Measurements from ENCODE around the gene ULK4.
A peak's percentile ranks its signal among the peaks of the same experiment; 100 is the strongest.

Gene ULK4

DNA sequence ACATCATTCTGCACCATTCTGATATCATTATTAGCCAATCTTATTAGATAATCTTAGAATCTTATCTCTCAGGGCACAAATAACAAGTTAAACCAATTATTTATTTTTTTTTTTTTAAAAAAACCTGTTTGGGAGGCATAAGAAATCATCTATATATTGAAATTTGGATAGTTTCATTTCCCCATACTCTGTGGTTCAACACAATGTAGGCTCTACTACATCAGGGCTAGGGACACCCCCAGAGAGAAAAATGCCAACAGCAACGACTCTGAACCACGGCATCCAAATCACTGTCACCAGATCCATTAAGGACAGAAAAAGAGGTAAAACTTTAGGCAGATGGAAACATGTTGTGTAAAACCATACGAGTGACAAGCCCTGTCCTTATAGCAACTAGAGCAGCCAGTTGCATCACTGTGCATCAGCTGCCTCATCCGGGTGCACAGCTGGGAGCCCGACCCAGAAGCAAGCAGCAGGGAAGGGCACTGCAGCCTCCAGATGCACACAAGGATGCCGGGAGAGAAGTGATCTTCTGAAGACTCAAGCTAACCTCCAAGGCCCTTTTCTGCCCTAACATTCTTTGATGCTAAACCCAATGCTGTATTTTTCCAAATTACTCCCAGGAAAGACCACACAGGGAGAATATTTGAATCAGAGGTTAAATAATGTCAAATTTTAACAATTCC lies 381.5 kb downstream of the ULK4 start:
- TF ChIP-seq, protein P1, sequence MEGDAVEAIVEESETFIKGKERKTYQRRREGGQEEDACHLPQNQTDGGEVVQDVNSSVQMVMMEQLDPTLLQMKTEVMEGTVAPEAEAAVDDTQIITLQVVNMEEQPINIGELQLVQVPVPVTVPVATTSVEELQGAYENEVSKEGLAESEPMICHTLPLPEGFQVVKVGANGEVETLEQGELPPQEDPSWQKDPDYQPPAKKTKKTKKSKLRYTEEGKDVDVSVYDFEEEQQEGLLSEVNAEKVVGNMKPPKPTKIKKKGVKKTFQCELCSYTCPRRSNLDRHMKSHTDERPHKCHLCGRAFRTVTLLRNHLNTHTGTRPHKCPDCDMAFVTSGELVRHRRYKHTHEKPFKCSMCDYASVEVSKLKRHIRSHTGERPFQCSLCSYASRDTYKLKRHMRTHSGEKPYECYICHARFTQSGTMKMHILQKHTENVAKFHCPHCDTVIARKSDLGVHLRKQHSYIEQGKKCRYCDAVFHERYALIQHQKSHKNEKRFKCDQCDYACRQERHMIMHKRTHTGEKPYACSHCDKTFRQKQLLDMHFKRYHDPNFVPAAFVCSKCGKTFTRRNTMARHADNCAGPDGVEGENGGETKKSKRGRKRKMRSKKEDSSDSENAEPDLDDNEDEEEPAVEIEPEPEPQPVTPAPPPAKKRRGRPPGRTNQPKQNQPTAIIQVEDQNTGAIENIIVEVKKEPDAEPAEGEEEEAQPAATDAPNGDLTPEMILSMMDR (conservative IDR thresholded peaks at IDR 0.05; ENCODE audit: low read depth, low read length), result no peak

DNA sequence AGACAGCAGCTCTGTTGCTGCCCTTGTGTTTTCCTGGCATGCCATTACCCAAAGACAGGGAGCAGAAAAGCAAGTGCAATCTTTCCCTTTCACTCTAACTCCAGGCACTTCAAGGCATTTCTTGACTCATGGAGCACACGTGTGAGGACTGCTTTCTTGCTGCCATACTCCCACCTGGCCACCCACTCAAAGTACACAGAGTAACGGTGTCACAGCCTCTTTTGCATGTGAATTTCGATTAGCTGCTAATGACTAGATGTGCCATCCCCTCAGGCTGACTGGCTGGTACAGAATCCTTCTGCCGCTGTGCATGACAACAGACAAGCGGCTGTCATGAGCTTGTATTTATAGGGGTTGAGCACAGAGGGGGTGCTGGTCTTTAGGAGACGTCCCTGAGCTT lies 382.0 kb downstream of the ULK4 start:
- DNase-seq (ENCODE audit: low read depth), result no peak
- no peak overlapping the region for H3K4me3 ChIP-seq (ENCODE audit: low read length)
- TF ChIP-seq, protein P1 (conservative IDR thresholded peaks at IDR 0.05; ENCODE audit: low read depth, low read length), result no peak

More for the DNA sequence above, 381.5 kb downstream of the ULK4 start:
- H3K4me3 ChIP-seq (ENCODE audit: low read length), result no peak overlapping the region
- no peak for DNase-seq (ENCODE audit: low read depth)

DNA sequence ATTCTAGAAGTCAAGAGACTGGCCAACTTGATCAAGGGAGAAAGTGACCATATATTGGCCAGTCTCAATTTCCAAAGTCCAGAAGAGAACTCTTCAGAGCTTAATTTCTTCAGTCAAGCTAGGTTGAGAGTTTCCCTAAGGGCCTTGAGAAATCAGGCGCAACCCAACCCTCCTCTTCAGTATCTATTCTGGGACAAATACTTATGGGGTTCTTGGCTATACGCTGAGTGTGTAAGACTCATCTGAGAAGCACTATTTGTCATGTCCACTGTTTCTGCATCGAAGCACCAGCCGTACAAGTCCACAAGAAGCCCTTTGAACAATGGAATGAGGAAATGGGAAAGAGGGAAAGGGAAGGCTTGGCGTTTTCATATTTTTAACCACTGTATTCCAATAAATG lies 383.1 kb downstream of the ULK4 start:
- H3K4me3 ChIP-seq (ENCODE audit: low read length), result no peak overlapping the region
- no peak for DNase-seq (ENCODE audit: low read depth)
- TF ChIP-seq, protein P1 (conservative IDR thresholded peaks at IDR 0.05; ENCODE audit: low read depth, low read length), result no peak

DNA sequence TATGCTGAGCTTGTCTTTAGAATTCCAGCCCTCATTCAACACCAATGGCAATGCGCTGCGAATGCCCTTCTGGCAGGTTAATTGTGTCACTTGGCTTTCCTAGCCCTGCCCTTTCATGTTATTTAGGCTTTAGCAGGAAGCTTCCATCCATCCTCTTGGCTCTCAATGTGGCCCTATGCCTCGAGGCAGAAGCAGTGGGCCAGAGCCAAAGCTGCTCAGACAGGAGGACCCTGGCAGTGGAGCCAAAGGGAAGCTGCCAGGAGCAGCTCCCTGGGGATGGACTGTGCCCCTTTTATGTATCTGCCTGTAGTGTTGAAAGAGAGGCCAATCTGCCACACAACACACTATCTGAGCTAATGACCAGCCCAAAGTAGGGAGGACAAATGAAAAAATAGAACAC lies 386.2 kb downstream of the ULK4 start:
- no peak overlapping the region for H3K4me3 ChIP-seq (ENCODE audit: low read length)
- DNase-seq (ENCODE audit: low read depth), result no peak
- TF ChIP-seq, protein P1 (conservative IDR thresholded peaks at IDR 0.05; ENCODE audit: low read depth, low read length), result no peak

DNA sequence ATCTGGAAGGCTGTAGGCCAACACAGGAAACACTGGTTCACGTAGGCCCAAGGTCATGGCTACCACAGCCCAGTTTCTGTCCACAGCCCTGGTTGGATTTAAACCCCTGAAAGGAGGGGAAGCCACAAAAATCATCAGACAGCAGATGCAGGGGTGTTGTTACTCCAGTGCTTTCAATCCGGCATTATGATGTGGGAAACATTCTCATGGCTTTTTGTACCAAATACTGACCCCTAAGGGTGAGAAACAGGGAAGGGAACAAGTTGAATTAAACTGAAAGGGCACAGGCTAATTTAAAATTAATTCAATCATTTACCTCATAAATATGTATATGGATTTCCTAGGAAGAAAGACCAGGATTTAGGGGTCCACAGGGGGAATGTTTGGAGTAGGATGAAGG lies 387.0 kb downstream of the ULK4 start:
- DNase-seq (ENCODE audit: low read depth), result no peak
- TF ChIP-seq, protein P1 (conservative IDR thresholded peaks at IDR 0.05; ENCODE audit: low read depth, low read length), result peak; percentile 29

DNA sequence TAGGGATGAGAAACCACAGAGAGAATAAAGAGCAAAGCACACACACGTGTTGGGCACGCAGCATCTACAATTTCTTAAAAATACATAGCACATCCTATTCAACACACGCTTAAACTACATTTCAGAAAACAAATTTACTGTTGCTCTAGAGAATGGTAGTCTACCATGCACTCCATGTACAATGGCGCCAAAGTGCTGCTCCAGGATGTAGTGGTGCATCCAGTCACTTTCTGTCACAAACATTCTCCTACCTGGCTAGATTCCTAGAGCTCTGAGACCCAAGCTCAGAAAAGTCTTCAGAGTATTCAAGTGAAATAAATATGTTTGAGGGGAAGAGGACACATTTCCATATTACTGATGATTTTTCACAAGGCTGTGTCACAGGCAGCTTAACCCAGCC lies 388.3 kb downstream of the ULK4 start:
- H3K4me3 ChIP-seq (ENCODE audit: low read length), result no peak overlapping the region
- DNase-seq (ENCODE audit: low read depth), result no peak
- TF ChIP-seq, protein P1 (conservative IDR thresholded peaks at IDR 0.05; ENCODE audit: low read depth, low read length), result no peak

More for the DNA sequence above, 387.0 kb downstream of the ULK4 start:
- H3K4me3 ChIP-seq (ENCODE audit: low read length), result no peak overlapping the region

DNA sequence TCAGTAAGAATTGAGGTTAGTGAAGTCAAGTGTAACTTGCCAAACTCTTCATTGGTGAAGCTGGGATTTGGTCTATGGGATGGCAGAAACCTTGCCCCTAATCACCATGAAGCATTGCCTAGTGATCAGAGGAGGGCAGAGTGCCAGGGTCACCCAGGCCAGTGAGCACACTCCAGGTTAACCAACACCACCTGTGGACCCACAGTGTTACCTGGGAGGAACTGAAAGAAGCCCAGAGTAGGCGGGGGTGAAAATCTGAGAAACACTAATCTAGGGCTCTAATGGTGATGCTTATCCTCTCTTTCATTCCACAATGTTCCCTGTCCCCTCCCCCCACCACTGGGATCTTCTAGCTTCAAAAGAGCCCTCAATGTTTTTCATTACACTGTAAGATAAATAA lies 389.8 kb downstream of the ULK4 start:
- TF ChIP-seq, protein P1 (conservative IDR thresholded peaks at IDR 0.05; ENCODE audit: low read depth, low read length), result no peak
- DNase-seq (ENCODE audit: low read depth), result no peak
- no peak overlapping the region for H3K4me3 ChIP-seq (ENCODE audit: low read length)
